WTC11 (cell line): Measurements from ENCODE around the gene ZNF280D. TPM values are rescaled to one million over a fixed set of nuclear protein-coding genes. Genes with fewer than 3 reads are reported as not detected.

ENCODE experiments used
- ATAC-seq: fragments of 200-7000 bp; cut with Tn5 transposase; 2 replicates; pipeline ENCODE4 v1.10.0; 2021; ENCODE audit warnings: mild to moderate bottlenecking, moderate library complexity
- CTCF ChIA-PET: fragments of 300-600 bp; sonication (Branson Sonifier 250); formaldehyde crosslinking; loops from one replicate; lab custom pipeline; 2021; ENCODE audit warnings: antibody characterized with exemption; lab: Charles Lee
- POLR2A ChIA-PET: fragments of 350-600 bp; sonication (Branson Sonifier 250); formaldehyde crosslinking; loops from one replicate; lab custom pipeline; 2021; ENCODE audit warnings: antibody characterized with exemption; lab: Charles Lee
- DNase-seq: peaks from one replicate; pipeline ENCODE4 v3.0.0; 2021; ENCODE audit warnings: low spot score
- H3K27ac Mint-ChIP-seq: 2 replicates; pipeline ENCODE4 v1.8.0; 2021; ENCODE audit warnings: mixed read lengths
- H3K27me3 Mint-ChIP-seq: 2 replicates; pipeline ENCODE4 v1.8.0; 2021; ENCODE audit warnings: low read depth, mild to moderate bottlenecking, moderate library complexity, mixed read lengths
- H3K36me3 Mint-ChIP-seq: 2 replicates; pipeline ENCODE4 v1.8.0; 2021; ENCODE audit warnings: mixed read lengths
- H3K4me1 Mint-ChIP-seq: 2 replicates; pipeline ENCODE4 v1.8.0; 2022; ENCODE audit warnings: mixed read lengths
- H3K4me3 Mint-ChIP-seq: 2 replicates; pipeline ENCODE4 v1.8.0; 2021; ENCODE audit warnings: mild to moderate bottlenecking, moderate library complexity, mixed read lengths
- H3K9me3 Mint-ChIP-seq: 2 replicates; pipeline ENCODE4 v1.8.0; 2021; ENCODE audit warnings: mixed read lengths
- CREB1 ChIP-seq: sonication (generic); formaldehyde crosslinking; IDR thresholded peaks from 2 replicates; pipeline ENCODE4 v1.8.0; 2023; ENCODE audit warnings: mild to moderate bottlenecking, missing genetic modification reagents
- EMX1 ChIP-seq: fragments of 250-450 bp; sonication (Bioruptor Pico); IDR thresholded peaks from 2 replicates; pipeline ENCODE4 v1.8.0; 2021; ENCODE audit warnings: mild to moderate bottlenecking
- GRHL2 ChIP-seq: fragments of 250-450 bp; sonication (Bioruptor Pico); IDR thresholded peaks from 2 replicates; pipeline ENCODE4 v1.8.0; 2022; ENCODE audit warnings: mild to moderate bottlenecking, moderate library complexity; ENCODE audit not compliant: insufficient replicate concordance, severe bottlenecking
- JUN ChIP-seq: sonication (generic); formaldehyde crosslinking; IDR thresholded peaks from 2 replicates; pipeline ENCODE4 v1.8.0; 2023; ENCODE audit warnings: mild to moderate bottlenecking, missing genetic modification reagents
- RORB ChIP-seq: fragments of 250-450 bp; sonication (Bioruptor Pico); IDR thresholded peaks from 2 replicates; pipeline ENCODE4 v1.9.0; 2021; ENCODE audit warnings: mild to moderate bottlenecking
- STAT6 ChIP-seq: sonication (generic); formaldehyde crosslinking; conservative IDR thresholded peaks from 2 replicates; pipeline ENCODE4 v1.8.1; 2023; ENCODE audit warnings: mild to moderate bottlenecking, low read depth, missing genetic modification reagents, moderate library complexity
- ZNF121 ChIP-seq: sonication (generic); formaldehyde crosslinking; IDR thresholded peaks from 2 replicates; pipeline ENCODE4 v1.8.0; 2023; ENCODE audit warnings: missing genetic modification reagents
- ZNF219 ChIP-seq: sonication (generic); formaldehyde crosslinking; IDR thresholded peaks from 2 replicates; pipeline ENCODE4 v1.8.0; 2023; ENCODE audit warnings: missing genetic modification reagents, mild to moderate bottlenecking, borderline replicate concordance
- ZNF317 ChIP-seq: sonication (generic); formaldehyde crosslinking; IDR thresholded peaks from 2 replicates; pipeline ENCODE4 v1.8.1; 2023; ENCODE audit warnings: low read depth, mild to moderate bottlenecking, moderate library complexity, missing genetic modification reagents, borderline replicate concordance
- ZNF512 ChIP-seq: sonication (generic); formaldehyde crosslinking; IDR thresholded peaks from 2 replicates; pipeline ENCODE4 v1.8.1; 2022; ENCODE audit warnings: missing genetic modification reagents, borderline replicate concordance
- total RNA-seq: library from RNA; stranded (reverse); gene quantifications from 3 replicates; pipeline ENCODE4 v1.2.3, GENCODE V29; 2021
- TF ChIP-seq, protein P1 (sequence below): sonication (generic); formaldehyde crosslinking; IDR thresholded peaks from 2 replicates; pipeline ENCODE4 v1.8.1; 2022; ENCODE audit warnings: mild to moderate bottlenecking, missing genetic modification reagents, moderate library complexity, borderline replicate concordance
- TF ChIP-seq, protein P2 (sequence below): fragments of 250-450 bp; sonication (Bioruptor Pico); IDR thresholded peaks from 2 replicates; pipeline ENCODE4 v1.9.0; 2021; ENCODE audit warnings: mild to moderate bottlenecking
- TF ChIP-seq, protein P3 (sequence below): sonication (generic); formaldehyde crosslinking; IDR thresholded peaks from 2 replicates; pipeline ENCODE4 v1.8.0; 2022; ENCODE audit warnings: mild to moderate bottlenecking, missing genetic modification reagents
- TF ChIP-seq, protein P4 (sequence below): sonication (generic); formaldehyde crosslinking; IDR thresholded peaks from 2 replicates; pipeline ENCODE4 v1.8.1; 2023; ENCODE audit warnings: mild to moderate bottlenecking, missing genetic modification reagents
- TF ChIP-seq, protein P5 (sequence below): sonication (generic); formaldehyde crosslinking; IDR thresholded peaks from 2 replicates; pipeline ENCODE4 v1.8.1; 2022; ENCODE audit warnings: low read depth, missing genetic modification reagents, borderline replicate concordance
- TF ChIP-seq, protein P6 (sequence below): fragments of 250-450 bp; sonication (Bioruptor Pico); IDR thresholded peaks from 2 replicates; pipeline ENCODE4 v1.8.0; 2021; ENCODE audit warnings: mild to moderate bottlenecking

Gene ZNF280D
- total RNA-seq, 1 experiment from 2014 or later = 25.7 TPM

GRCh38 chr15:56719021-56719612, 14.2 kb downstream of the ZNF280D start:
- TF ChIP-seq EMX1 (CRISPR knock-in tag) (no peak), GRHL2 (CRISPR knock-in tag) (no peak), CREB1 (CRISPR knock-in tag) (no peak), ZNF121 (no peak), JUN (CRISPR knock-in tag) (no peak)
- TF ChIP-seq, protein P1, sequence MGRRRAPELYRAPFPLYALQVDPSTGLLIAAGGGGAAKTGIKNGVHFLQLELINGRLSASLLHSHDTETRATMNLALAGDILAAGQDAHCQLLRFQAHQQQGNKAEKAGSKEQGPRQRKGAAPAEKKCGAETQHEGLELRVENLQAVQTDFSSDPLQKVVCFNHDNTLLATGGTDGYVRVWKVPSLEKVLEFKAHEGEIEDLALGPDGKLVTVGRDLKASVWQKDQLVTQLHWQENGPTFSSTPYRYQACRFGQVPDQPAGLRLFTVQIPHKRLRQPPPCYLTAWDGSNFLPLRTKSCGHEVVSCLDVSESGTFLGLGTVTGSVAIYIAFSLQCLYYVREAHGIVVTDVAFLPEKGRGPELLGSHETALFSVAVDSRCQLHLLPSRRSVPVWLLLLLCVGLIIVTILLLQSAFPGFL (CRISPR knock-in tag) = no peak
- TF ChIP-seq, protein P2, sequence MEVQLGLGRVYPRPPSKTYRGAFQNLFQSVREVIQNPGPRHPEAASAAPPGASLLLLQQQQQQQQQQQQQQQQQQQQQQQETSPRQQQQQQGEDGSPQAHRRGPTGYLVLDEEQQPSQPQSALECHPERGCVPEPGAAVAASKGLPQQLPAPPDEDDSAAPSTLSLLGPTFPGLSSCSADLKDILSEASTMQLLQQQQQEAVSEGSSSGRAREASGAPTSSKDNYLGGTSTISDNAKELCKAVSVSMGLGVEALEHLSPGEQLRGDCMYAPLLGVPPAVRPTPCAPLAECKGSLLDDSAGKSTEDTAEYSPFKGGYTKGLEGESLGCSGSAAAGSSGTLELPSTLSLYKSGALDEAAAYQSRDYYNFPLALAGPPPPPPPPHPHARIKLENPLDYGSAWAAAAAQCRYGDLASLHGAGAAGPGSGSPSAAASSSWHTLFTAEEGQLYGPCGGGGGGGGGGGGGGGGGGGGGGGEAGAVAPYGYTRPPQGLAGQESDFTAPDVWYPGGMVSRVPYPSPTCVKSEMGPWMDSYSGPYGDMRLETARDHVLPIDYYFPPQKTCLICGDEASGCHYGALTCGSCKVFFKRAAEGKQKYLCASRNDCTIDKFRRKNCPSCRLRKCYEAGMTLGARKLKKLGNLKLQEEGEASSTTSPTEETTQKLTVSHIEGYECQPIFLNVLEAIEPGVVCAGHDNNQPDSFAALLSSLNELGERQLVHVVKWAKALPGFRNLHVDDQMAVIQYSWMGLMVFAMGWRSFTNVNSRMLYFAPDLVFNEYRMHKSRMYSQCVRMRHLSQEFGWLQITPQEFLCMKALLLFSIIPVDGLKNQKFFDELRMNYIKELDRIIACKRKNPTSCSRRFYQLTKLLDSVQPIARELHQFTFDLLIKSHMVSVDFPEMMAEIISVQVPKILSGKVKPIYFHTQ (CRISPR knock-in tag) = no peak
- TF ChIP-seq, protein P3, sequence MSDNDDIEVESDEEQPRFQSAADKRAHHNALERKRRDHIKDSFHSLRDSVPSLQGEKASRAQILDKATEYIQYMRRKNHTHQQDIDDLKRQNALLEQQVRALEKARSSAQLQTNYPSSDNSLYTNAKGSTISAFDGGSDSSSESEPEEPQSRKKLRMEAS (CRISPR knock-in tag) = no peak
- DNase-seq = no peak
- Mint-ChIP-seq H3K27me3 (no peaks in the 10 kb centered on the region), H3K4me3 (peak overlapping the region; percentile 47), H3K4me1 (peaks cover 24% of the 10 kb centered on the region), H3K9me3 (peaks cover 10% of the 10 kb centered on the region), H3K36me3 (peaks cover 14% of the 10 kb centered on the region), H3K27ac (peak overlapping the region; percentile 69)
- POLR2A ChIA-PET = interaction anchor here (0.6 kb wide), 1 partner anchor 25 kb away, joined by 3 read pairs; no protein-coding TSS in a partner anchor
- CTCF ChIA-PET = interaction anchor here (0.6 to 0.8 kb wide), 4 partner anchors 15 to 228 kb away, joined by 3 to 5 read pairs (median 3); no protein-coding TSS in a partner anchor
- ATAC-seq = peak; percentile 90

DNA sequence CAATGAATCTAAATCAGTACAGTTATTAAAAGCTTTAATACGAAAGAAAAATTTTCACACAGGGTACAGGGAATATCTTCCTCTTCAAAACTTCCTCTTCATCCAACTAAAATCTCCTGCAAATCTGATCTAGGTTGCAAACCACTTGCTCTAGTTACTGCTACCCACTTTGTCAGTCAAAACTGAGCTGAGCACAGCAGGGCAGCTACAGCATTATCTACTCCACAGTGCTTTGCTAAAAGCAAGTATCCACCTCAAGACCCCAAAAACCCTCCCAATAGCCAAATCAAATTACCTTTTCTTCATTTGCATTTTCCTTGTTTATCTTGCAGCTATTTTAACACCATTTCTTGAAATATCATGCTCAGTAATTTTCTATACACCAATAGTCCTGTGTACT, 14.7 kb downstream of the ZNF280D start:
- no peaks in the 10 kb centered on the region for H3K27me3 Mint-ChIP-seq
- H3K4me1 Mint-ChIP-seq = peaks cover 24% of the 10 kb centered on the region
- peaks cover 10% of the 10 kb centered on the region for H3K36me3 Mint-ChIP-seq
- ATAC-seq (peak; percentile 69; the same call in 1 of the 2 replicates), DNase-seq (no peak)
- POLR2A ChIA-PET = interaction anchor here (0.6 kb wide), 1 partner anchor 24 kb away, joined by 3 read pairs; no protein-coding TSS in a partner anchor
- peak overlapping the region; percentile 47 for H3K4me3 Mint-ChIP-seq
- CTCF ChIA-PET = interaction anchor here (0.6 to 0.8 kb wide), 3 partner anchors 22 to 228 kb away, joined by 3 to 5 read pairs (median 3); no protein-coding TSS in a partner anchor
- H3K27ac Mint-ChIP-seq = peak overlapping the region; percentile 69; the same call in 1 of the 2 replicates
- peaks cover 7% of the 10 kb centered on the region for H3K9me3 Mint-ChIP-seq
- no peak for TF ChIP-seq ZNF512
- no peak for TF ChIP-seq ZNF317
- no peak for TF ChIP-seq ZNF219
- TF ChIP-seq, protein P4, sequence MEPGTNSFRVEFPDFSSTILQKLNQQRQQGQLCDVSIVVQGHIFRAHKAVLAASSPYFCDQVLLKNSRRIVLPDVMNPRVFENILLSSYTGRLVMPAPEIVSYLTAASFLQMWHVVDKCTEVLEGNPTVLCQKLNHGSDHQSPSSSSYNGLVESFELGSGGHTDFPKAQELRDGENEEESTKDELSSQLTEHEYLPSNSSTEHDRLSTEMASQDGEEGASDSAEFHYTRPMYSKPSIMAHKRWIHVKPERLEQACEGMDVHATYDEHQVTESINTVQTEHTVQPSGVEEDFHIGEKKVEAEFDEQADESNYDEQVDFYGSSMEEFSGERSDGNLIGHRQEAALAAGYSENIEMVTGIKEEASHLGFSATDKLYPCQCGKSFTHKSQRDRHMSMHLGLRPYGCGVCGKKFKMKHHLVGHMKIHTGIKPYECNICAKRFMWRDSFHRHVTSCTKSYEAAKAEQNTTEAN (CRISPR knock-in tag) = no peak
- TF ChIP-seq, protein P5, sequence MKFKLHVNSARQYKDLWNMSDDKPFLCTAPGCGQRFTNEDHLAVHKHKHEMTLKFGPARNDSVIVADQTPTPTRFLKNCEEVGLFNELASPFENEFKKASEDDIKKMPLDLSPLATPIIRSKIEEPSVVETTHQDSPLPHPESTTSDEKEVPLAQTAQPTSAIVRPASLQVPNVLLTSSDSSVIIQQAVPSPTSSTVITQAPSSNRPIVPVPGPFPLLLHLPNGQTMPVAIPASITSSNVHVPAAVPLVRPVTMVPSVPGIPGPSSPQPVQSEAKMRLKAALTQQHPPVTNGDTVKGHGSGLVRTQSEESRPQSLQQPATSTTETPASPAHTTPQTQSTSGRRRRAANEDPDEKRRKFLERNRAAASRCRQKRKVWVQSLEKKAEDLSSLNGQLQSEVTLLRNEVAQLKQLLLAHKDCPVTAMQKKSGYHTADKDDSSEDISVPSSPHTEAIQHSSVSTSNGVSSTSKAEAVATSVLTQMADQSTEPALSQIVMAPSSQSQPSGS (CRISPR knock-in tag) = no peak
- TF ChIP-seq, protein P6, sequence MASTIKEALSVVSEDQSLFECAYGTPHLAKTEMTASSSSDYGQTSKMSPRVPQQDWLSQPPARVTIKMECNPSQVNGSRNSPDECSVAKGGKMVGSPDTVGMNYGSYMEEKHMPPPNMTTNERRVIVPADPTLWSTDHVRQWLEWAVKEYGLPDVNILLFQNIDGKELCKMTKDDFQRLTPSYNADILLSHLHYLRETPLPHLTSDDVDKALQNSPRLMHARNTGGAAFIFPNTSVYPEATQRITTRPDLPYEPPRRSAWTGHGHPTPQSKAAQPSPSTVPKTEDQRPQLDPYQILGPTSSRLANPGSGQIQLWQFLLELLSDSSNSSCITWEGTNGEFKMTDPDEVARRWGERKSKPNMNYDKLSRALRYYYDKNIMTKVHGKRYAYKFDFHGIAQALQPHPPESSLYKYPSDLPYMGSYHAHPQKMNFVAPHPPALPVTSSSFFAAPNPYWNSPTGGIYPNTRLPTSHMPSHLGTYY (CRISPR knock-in tag) = no peak
- no peak for TF ChIP-seq STAT6 (CRISPR knock-in tag)
- TF ChIP-seq RORB = no peak
